ENCODE measurements around the gene CNTN5. TPM values are rescaled to one million over a fixed set of nuclear protein-coding genes. Genes with fewer than 3 reads are reported as not detected.

CNTN5 gene
- total RNA-seq, 2 experiments from 2014 or later, result not detected

DNA sequence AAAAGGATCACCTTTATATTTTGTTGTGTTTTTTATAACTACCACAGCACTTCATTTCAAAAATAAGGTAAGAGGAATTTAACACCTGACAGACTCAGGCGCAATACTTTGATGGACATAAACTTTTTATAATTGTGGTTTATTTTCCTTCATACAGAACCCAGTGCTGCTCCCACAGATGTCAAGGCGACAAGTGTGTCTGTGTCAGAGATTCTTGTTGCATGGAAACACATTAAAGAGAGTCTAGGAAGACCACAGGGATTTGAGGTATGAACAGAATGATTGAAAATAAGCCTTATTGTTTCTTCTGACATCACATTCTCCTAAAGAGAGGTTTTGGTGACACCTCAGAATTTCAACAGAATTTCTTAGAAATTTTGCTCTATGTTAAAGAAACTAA is 1287.5 kb downstream of the CNTN5 start:
- ChIA-PET POLR2A (no interaction called here), CTCF (no interaction called here)
- no peaks in the 10 kb centered on the region for H3K27me3 Mint-ChIP-seq
- no peak overlapping the region for H3K27ac Mint-ChIP-seq
- H3K9me3 Mint-ChIP-seq, result peaks cover 10% of the 10 kb centered on the region
- no peaks in the 10 kb centered on the region for H3K4me1 Mint-ChIP-seq
- no peaks in the 10 kb centered on the region for H3K36me3 Mint-ChIP-seq (ENCODE audit: low read depth)
- no peak for DNase-seq
- no peak overlapping the region for H3K4me3 Mint-ChIP-seq

DNA sequence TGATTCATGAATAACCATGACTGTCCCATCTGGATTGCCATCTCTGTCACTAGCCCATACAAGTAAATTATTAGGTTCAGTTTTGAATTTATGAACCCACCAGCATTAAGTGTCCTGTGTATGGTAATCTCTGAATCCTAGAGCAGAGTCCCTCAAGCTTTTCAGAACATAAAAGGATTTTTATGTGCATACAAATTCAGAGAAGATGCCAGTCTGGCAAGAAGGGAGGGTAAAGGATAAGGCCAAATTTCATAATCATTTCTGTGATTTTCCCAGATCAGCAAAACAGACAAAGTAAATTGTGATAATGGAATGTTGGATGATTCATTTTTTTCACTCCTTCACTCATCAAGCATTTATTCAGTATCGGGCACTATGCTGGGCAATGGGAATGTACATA is 1295.2 kb downstream of the CNTN5 start:
- no peak overlapping the region for H3K4me3 Mint-ChIP-seq
- H3K27ac Mint-ChIP-seq, result no peak overlapping the region
- H3K4me1 Mint-ChIP-seq, result no peaks in the 10 kb centered on the region

DNA sequence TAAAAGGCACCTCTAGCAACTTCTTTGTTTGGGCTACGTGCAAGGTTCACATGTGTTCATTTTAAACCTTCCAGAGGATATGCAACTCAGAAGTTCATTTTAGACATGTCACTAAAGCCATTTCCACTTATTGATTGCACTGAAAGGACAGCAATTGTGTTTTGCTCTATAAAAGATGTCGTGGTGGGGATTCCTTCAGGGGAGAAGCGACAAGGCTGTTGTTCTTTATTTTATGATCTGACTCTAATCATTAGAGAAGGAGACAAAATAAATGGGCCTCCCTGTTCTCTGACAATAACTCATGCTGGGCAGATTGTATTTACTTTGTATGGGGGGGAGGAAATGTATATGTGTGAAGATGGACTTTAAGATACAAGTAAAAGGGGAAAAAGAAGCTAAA is 1296.2 kb downstream of the CNTN5 start:
- no peak overlapping the region for H3K27ac Mint-ChIP-seq
- CTCF ChIA-PET, result no interaction called here
- H3K4me1 Mint-ChIP-seq, result no peaks in the 10 kb centered on the region
- H3K9me3 Mint-ChIP-seq, result peaks cover 16% of the 10 kb centered on the region
- no peaks in the 10 kb centered on the region for H3K27me3 Mint-ChIP-seq
- POLR2A ChIA-PET, result no interaction called here
- H3K36me3 Mint-ChIP-seq (ENCODE audit: low read depth), result no peaks in the 10 kb centered on the region
- DNase-seq, result no peak
- H3K4me3 Mint-ChIP-seq, result no peak overlapping the region

More for the DNA sequence above, 1295.2 kb downstream of the CNTN5 start:
- POLR2A ChIA-PET, result no interaction called here
- H3K9me3 Mint-ChIP-seq, result peaks cover 12% of the 10 kb centered on the region
- no peaks in the 10 kb centered on the region for H3K36me3 Mint-ChIP-seq (ENCODE audit: low read depth)
- no peak for DNase-seq
- CTCF ChIA-PET, result no interaction called here
- no peaks in the 10 kb centered on the region for H3K27me3 Mint-ChIP-seq

DNA sequence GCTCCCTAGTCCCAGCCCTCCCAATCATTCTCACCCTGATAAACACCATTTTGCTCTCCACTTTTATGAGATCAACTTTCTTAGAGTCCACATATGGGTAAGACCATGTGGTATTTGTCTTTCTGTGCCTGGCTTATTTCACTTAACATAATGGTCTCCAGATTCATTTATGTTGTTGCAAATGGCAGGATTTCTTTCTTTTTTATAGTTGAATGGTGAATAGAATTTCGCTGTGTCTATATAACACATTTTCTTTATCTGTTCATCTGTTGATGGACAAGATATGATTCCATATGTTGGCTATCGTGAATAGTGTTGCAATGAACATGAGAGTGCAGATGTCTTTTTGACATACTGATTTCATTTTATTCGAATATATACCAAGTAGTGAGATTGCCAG is 1298.9 kb downstream of the CNTN5 start:
- CTCF ChIA-PET, result no interaction called here
- H3K27me3 Mint-ChIP-seq, result no peaks in the 10 kb centered on the region
- peaks cover 16% of the 10 kb centered on the region for H3K9me3 Mint-ChIP-seq
- H3K36me3 Mint-ChIP-seq (ENCODE audit: low read depth), result no peaks in the 10 kb centered on the region
- POLR2A ChIA-PET, result no interaction called here
- H3K4me1 Mint-ChIP-seq, result no peaks in the 10 kb centered on the region
- H3K27ac Mint-ChIP-seq, result no peak overlapping the region
- no peak for DNase-seq
- H3K4me3 Mint-ChIP-seq, result no peak overlapping the region

DNA sequence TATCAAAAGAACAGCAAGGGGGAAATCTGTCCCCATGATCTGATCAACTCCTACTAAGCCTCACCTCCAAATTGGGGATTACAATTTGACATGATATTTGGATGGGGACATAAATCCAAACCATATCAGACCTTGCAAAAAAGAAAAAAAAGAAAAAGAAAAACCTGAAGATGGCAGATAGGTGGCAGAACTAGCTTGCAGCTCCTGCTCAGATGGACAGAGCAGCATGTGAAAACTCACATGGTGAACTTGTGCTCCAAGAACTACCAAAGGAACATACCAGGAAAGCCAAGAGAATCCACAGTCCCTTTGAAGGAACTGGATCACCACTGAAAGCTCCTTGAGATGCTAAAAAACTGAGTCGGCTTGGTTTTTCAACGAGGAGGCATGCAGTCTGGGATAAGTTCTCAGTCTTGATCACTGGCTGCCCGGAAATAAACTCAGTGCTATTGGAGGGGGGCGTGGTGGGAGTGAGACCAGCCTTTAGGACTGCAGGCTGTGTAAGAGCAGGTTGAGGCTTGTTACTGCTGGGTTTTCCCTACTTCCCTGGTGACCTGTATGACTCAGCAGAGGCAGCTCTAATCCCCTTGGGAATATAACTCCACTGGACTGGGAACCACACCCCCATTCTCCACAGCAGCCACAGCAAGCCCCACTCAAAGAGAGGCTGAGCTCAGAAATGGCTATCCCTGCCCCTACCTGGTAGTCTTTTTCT is 1308.0 kb downstream of the CNTN5 start:
- Mint-ChIP-seq H3K4me3 (no peak overlapping the region), H3K4me1 (no peaks in the 10 kb centered on the region), H3K36me3 (ENCODE audit: low read depth) (no peaks in the 10 kb centered on the region)

DNA sequence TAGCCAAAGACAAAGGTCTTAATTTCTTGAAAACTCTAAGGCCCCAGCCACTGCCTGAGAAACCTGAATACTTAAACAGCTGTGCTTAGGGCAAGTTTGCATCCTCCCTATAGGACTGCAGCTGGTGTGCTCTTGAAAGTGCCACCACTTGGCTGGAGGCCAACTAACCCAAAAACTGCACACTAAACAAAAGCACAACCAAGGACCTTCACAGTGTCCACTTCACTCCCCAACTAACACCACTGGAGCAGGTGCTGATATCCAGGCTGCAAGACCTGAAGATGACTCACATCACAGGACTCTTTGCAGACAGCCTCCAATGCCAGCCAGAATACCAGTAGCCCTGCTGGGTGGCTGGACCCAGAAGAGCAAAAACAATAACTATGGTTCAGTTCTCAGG is 1308.6 kb downstream of the CNTN5 start:
- CTCF ChIA-PET, result interaction anchor here (0.6 kb wide), 1 partner anchor 1314 kb away, joined by 3 read pairs; no protein-coding TSS in a partner anchor
- POLR2A ChIA-PET, result no interaction called here

More for the DNA sequence above, 1308.0 kb downstream of the CNTN5 start:
- no peak overlapping the region for H3K27ac Mint-ChIP-seq
- ChIA-PET CTCF (no interaction called here), POLR2A (no interaction called here)
- DNase-seq, result no peak
- peaks cover 13% of the 10 kb centered on the region for H3K9me3 Mint-ChIP-seq
- H3K27me3 Mint-ChIP-seq, result no peaks in the 10 kb centered on the region

DNA sequence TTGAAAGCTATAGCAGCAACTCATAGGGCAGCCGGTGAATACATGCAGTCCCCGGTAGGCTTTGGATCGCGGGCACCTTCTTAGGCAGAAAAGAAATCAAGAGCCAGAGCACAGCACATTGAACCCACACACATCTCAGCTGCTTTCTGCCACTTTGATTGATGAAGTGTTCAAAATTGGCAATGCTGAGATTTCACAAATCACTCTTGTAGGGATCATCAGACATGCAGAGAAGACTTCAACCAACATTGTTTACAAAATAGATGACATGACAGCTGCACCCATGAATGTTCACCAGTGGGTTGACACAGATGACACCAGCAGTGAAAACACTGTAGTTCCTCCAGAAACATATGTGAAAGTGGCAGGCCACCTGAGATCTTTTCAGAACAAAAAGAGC is 1316.1 kb downstream of the CNTN5 start:
- Mint-ChIP-seq H3K27ac (no peak overlapping the region), H3K4me1 (no peaks in the 10 kb centered on the region), H3K36me3 (ENCODE audit: low read depth) (no peaks in the 10 kb centered on the region), H3K4me3 (no peak overlapping the region), H3K27me3 (no peaks in the 10 kb centered on the region), H3K9me3 (peaks cover 23% of the 10 kb centered on the region)
- CTCF ChIA-PET, result no interaction called here
- DNase-seq, result no peak
- POLR2A ChIA-PET, result no interaction called here

More for the DNA sequence above, 1308.6 kb downstream of the CNTN5 start:
- peaks cover 18% of the 10 kb centered on the region for H3K9me3 Mint-ChIP-seq
- no peak overlapping the region for H3K4me3 Mint-ChIP-seq
- H3K27me3 Mint-ChIP-seq, result no peaks in the 10 kb centered on the region
- DNase-seq, result no peak
- H3K4me1 Mint-ChIP-seq, result no peaks in the 10 kb centered on the region
- no peak overlapping the region for H3K27ac Mint-ChIP-seq
- H3K36me3 Mint-ChIP-seq (ENCODE audit: low read depth), result no peaks in the 10 kb centered on the region

DNA sequence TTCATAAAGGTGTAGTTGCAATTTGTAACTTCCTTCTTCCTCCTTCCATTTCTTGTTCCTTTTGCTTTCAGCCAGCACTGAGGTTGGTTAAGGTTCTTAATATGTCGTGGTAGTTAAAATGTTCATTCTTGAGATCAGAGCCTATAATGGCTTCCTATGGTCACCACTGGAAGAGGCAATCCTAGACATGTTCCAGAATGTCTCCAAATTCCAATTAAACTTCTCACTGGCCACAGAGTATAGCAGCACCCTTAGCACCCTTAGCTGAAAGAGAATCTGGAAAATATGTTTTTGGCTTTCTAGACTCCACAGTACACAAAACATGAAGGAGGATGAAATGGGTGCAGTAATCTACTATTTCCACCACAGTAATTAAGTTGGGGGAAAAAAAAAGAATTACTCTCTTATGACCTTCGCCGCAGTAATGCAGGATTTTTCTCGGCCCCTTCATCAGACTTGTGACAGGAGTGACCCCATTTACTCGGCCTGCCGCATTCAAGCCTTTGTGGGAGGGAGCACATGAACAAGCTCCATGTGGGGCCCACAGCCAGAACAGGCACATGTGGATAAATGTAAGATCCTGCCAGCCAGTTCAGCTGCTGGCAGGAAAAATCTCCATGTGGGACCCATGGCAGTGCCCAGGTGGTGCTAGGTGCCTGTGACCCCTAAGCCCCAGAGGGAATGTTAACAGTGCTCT is 1317.5 kb downstream of the CNTN5 start:
- POLR2A ChIA-PET, result no interaction called here
- CTCF ChIA-PET, result no interaction called here
- Mint-ChIP-seq H3K27me3 (no peaks in the 10 kb centered on the region), H3K27ac (no peak overlapping the region), H3K4me3 (no peak overlapping the region), H3K36me3 (ENCODE audit: low read depth) (no peaks in the 10 kb centered on the region), H3K4me1 (no peaks in the 10 kb centered on the region), H3K9me3 (peaks cover 23% of the 10 kb centered on the region)
- no peak for DNase-seq

DNA sequence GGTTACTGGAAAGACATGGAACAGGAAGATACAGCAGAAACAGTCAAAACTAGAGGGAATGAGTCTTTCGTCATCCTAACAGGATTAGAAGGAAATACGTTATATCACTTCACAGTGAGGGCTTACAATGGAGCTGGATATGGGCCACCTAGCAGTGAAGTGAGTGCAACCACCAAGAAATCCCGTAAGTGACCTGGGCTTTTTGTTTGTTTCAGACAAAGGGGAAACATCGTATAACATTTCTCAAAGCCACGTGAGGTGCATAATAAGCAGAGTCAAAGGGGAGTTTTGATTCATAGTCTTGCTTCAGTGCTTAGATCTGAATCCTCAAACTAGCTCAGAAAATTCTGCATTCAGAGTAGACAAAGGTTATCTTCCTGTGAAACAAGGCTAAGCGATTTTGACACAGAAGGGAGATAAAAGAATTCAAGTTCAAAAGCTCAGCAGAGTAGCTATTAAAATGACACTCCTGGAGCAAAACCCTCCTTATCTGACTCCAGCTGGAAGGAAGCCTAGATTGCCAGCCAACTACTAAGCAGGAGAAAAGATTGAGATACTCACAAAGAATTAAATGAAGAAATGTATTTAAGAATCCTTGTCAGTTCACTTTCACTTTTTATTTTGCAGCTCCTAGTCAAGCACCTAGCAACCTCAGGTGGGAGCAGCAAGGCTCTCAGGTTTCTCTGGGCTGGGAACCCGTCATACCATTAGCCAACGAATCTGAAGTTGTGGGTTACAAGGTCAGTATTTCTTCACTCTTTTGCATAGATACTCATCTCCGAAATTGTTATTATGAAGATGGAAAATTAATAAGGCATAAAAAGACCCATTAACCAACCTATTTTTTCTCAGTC is 1319.9 kb downstream of the CNTN5 start:
- CTCF ChIA-PET, result no interaction called here
- H3K9me3 Mint-ChIP-seq, result peaks cover 13% of the 10 kb centered on the region
- H3K27me3 Mint-ChIP-seq, result no peaks in the 10 kb centered on the region
- POLR2A ChIA-PET, result no interaction called here
- H3K4me1 Mint-ChIP-seq, result no peaks in the 10 kb centered on the region
- H3K36me3 Mint-ChIP-seq (ENCODE audit: low read depth), result no peaks in the 10 kb centered on the region
- no peak for DNase-seq
- H3K4me3 Mint-ChIP-seq, result no peak overlapping the region
- no peak overlapping the region for H3K27ac Mint-ChIP-seq

DNA sequence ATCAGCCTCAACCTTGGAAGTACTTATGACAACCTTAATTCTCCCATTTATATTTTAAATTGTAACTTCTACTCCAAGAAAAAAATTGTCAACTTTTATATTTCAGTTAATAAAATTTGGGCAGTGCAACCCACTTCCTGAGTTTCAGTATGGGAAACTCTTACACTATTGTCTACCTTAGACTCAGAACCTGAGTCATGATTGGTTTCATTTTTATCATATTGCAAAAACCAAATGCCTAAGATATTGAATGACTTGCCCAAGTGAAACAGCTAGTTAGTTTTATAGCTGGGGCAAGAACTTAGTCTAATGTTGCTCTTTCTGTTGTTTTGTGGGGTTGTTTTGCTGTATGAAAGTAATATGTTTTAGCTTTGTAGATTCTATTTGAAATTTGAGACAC is 1332.3 kb downstream of the CNTN5 start:
- no peaks in the 10 kb centered on the region for H3K4me1 Mint-ChIP-seq
- no peak overlapping the region for H3K4me3 Mint-ChIP-seq
- no peak for DNase-seq
- H3K9me3 Mint-ChIP-seq, result no peaks in the 10 kb centered on the region
- no peaks in the 10 kb centered on the region for H3K36me3 Mint-ChIP-seq (ENCODE audit: low read depth)
- H3K27me3 Mint-ChIP-seq, result no peaks in the 10 kb centered on the region
- no peak overlapping the region for H3K27ac Mint-ChIP-seq
- POLR2A ChIA-PET, result no interaction called here
- CTCF ChIA-PET, result no interaction called here

DNA sequence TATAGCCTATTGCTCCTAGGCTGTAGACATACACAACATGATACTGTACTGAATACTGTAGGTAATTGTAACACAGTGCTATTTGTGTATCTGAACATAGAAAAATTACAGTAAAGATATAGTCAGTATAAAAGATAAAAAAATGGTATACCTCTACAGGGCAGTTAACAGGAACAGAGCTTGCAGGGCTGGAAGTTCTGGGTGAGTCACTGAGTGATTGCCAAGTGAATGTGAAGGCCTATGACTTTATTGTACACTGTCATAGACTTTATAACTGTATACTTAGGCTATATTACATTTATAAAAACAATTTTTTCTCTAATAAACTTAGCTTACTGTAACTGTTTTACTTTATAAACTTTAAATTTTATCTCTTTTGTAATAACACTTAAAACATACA is 1334.0 kb downstream of the CNTN5 start:
- no peaks in the 10 kb centered on the region for H3K27me3 Mint-ChIP-seq
- no peaks in the 10 kb centered on the region for H3K36me3 Mint-ChIP-seq (ENCODE audit: low read depth)
- ChIA-PET POLR2A (no interaction called here), CTCF (no interaction called here)
- H3K4me3 Mint-ChIP-seq, result no peak overlapping the region
- H3K9me3 Mint-ChIP-seq, result no peaks in the 10 kb centered on the region
- DNase-seq, result no peak
- no peaks in the 10 kb centered on the region for H3K4me1 Mint-ChIP-seq
- H3K27ac Mint-ChIP-seq, result no peak overlapping the region

DNA sequence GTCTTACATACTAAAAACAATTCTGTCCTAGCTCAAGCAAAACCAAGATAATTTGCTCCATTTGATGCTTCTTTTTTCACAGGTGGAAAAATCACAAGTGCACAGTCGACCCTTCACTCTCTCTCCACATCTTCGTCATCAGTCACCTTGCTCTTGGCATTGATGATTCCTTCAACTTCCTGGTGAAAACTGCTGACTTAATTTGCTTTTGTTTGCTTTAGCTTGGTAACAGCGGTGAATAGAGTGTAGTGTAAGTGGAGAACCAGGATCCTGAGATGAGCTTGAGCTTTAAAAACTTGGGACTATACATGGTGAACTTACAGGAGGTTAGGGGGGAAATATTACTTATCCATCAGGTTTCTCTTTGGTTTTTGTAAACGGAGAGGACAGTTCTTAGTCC is 1335.3 kb downstream of the CNTN5 start:
- Mint-ChIP-seq H3K27me3 (no peaks in the 10 kb centered on the region), H3K9me3 (no peaks in the 10 kb centered on the region), H3K4me3 (no peak overlapping the region), H3K36me3 (ENCODE audit: low read depth) (no peaks in the 10 kb centered on the region), H3K27ac (no peak overlapping the region), H3K4me1 (no peaks in the 10 kb centered on the region)
- CTCF ChIA-PET, result no interaction called here
- no peak for DNase-seq
- POLR2A ChIA-PET, result no interaction called here

DNA sequence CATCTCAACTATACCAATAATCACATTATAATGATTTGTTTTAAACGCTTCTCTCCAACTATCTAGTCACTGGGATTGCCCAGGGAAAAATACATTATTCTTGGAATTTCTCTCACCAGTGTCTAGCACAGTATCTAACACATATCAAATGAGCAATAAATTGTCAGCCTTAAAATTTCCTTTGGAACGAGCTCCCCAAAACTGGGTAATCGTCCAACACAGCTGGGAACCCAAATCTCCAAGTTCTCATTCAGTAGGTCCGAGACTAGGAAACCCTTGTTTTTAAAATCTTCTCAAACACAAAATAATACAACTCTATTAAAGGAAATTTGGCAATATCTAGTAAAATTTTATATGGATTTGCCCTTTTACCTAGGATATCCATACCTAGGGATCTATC is 1338.5 kb downstream of the CNTN5 start:
- no peaks in the 10 kb centered on the region for H3K27me3 Mint-ChIP-seq
- H3K27ac Mint-ChIP-seq, result no peak overlapping the region
- no peak overlapping the region for H3K4me3 Mint-ChIP-seq
- POLR2A ChIA-PET, result no interaction called here
- peaks cover 8% of the 10 kb centered on the region for H3K9me3 Mint-ChIP-seq
- H3K36me3 Mint-ChIP-seq (ENCODE audit: low read depth), result no peaks in the 10 kb centered on the region
- CTCF ChIA-PET, result no interaction called here
- no peaks in the 10 kb centered on the region for H3K4me1 Mint-ChIP-seq
- DNase-seq, result no peak
